Medulla oblongata (tissue), 1 donor: Measurements from ENCODE around the gene SAG.
"Not testable (repeated sequence)": the region's sequence is repeated elsewhere in the genome, so short reads cannot be mapped to it uniquely, and the experiment has no call there.

Source experiments
- DNase-seq: peaks from one replicate; pipeline ENCODE4 v3.0.0-alpha.2; 2015; ENCODE audit errors: extremely low spot score

The SAG gene

GRCh38 chr2:233355916-233356315 lies 48.3 kb downstream of the SAG start:
- no peak for DNase-seq

- no peak for DNase-seq
Measured at GRCh38 chr2:233356546-233357308, 49.1 kb downstream of the SAG start.

GRCh38 chr2:233358335-233358734 lies 50.7 kb downstream of the SAG start:
- DNase-seq, result no peak

- DNase-seq, result no peak
Measured at GRCh38 chr2:233358947-233359346, 51.3 kb downstream of the SAG start.

- DNase-seq, result no peak
Measured at GRCh38 chr2:233359823-233360222, 52.2 kb downstream of the SAG start.

GRCh38 chr2:233360771-233361176 lies 53.2 kb downstream of the SAG start:
- DNase-seq, result no peak

- no peak for DNase-seq
Measured at GRCh38 chr2:233361297-233361696, 53.7 kb downstream of the SAG start.

GRCh38 chr2:233362742-233363141 lies 55.1 kb downstream of the SAG start:
- DNase-seq, result no peak

GRCh38 chr2:233363744-233364235 lies 56.2 kb downstream of the SAG start:
- DNase-seq, result no peak

- no peak for DNase-seq
Measured at GRCh38 chr2:233365861-233366520, 58.4 kb downstream of the SAG start.

GRCh38 chr2:233367586-233367985 lies 60.0 kb downstream of the SAG start:
- no peak for DNase-seq

- DNase-seq, result no peak
Measured at GRCh38 chr2:233368756-233369155, 61.1 kb downstream of the SAG start.

- DNase-seq, result peak; percentile 53
Measured at GRCh38 chr2:233369462-233369861, 61.8 kb downstream of the SAG start.

- DNase-seq, result no peak
Measured at GRCh38 chr2:233369897-233370685, 62.5 kb downstream of the SAG start.

GRCh38 chr2:233371641-233372040 lies 64.0 kb downstream of the SAG start:
- DNase-seq, result no peak

- no peak for DNase-seq
Measured at GRCh38 chr2:233372855-233373254, 65.2 kb downstream of the SAG start.

- no peak for DNase-seq
Measured at GRCh38 chr2:233373316-233373715, 65.7 kb downstream of the SAG start.

GRCh38 chr2:233374776-233375175 lies 67.2 kb downstream of the SAG start:
- DNase-seq, result not testable (repeated sequence)

GRCh38 chr2:233375490-233376314 lies 68.1 kb downstream of the SAG start:
- DNase-seq, result no peak

GRCh38 chr2:233379034-233379433 lies 71.4 kb downstream of the SAG start:
- DNase-seq, result no peak

- no peak for DNase-seq
Measured at GRCh38 chr2:233379441-233379840, 71.8 kb downstream of the SAG start.
